CD1c-positive myeloid dendritic cell (primary cell): ENCODE data around the gene ZNF20.
A peak's percentile ranks its signal among the peaks of the same experiment; 100 is the strongest.

ENCODE experiments used
- DNase-seq: peaks from one replicate; pipeline ENCODE4 v3.0.0-alpha.2; 2016; ENCODE audit errors: extremely low spot score

Gene ZNF20

DNA sequence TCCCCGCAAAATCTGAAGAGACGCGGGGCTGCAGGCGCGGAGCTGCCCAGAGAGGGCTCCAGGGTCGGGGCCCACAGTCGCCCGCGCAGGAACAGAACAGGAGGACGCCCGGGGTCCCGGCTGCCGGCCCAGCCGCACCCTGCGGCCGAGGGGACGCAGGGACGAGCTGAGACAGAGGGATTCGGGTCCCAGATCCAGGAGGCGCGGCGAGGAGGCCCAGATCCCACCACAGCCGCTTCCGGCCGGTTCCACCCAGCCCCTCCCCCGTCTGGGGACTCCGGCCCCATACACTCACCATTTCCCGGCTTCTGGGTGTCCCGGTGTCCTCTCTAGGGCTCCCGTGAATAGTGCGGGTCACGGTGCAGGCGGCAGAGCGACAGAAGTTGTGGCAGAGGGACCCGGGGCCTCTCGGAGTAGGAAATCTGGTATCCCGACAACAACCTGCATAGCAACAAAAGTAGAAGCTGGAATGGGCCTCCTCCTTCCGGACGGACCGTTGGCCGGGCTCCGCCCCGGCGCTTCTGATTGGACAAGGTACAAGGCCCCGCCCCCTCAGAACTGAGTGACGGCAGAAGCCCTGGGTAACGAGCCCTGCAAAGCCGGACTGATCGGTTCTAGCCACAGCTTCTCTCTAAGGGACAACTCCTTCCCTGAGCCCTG lies at the start of gene ZNF20:
ZNF20 (minus strand) TSS at position 466 of the 660 bp plus-strand sequence; CDS start at position 298, 168 bp downstream.
- peak; percentile 96 for DNase-seq

DNA sequence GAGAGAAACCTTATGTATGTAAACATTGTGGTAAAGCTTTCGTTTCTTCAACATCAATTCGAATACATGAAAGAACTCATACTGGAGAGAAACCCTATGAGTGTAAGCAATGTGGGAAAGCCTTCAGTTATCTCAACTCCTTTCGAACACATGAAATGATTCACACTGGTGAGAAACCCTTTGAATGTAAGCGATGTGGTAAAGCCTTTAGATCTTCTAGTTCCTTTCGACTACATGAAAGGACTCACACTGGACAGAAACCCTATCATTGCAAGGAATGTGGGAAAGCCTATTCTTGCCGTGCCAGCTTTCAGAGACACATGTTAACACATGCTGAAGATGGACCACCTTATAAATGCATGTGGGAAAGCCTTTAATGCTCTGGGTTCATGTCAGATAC lies 47.5 kb upstream of the ZNF20 start:
- DNase-seq = no peak

DNA sequence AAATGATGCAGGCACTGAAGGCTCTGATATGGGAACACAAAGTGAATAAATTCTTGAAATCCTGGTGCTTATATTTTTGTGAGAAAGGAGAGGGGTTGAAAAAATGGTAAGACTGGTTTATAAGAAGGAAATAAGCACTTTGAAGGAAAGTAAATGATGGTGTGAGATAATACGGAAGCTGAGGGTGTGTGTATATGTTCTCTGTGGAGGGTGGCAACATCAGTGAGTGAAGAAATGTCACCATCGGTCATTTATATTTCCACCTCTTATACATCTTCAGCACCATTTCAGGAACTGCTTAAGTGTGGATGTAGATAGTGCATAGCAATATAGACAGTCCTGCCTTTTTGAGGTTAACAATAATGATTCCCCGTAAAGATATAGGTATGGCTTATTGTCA lies 40.2 kb upstream of the ZNF20 start:
- DNase-seq = no peak

DNA sequence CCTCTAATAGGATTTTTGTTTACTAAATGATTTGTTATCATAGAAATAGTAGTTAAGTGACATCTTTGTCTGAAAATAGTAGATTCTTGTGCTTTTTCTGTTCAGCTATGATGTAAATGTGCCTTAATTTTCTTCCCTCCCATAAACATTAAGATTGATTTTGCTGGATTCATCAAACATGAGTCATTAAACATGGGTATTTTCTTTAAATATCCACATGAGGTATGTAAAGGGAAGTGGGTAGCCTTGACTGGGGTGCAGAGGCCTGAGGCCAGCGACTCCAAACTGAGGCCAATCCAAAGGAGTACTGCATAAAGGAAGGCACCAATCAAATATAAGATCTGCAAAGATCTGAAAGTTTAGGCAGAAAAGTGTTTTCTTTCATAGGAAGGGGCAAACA lies 26.5 kb upstream of the ZNF20 start:
- DNase-seq = peak; percentile 7

DNA sequence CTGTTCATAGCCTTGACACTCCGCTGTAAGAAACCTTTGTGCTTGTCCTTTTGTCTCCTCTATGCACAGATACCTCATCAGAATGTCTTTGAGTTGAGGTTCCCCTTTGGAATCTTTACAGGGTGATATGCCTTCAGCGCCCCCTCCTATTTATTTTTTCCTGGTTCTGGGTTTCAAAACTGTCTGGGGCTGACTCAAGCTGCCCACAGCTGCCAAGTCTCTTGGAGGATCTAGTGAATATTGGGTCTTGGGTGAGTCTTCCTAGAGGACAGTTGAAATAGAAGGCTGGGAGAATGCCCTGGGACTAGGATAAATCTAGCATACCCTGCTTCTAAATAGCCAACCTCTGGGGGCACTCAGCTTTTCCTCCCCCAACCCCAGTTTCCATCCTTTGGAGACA lies 23.7 kb upstream of the ZNF20 start:
- DNase-seq = peak; percentile 24

DNA sequence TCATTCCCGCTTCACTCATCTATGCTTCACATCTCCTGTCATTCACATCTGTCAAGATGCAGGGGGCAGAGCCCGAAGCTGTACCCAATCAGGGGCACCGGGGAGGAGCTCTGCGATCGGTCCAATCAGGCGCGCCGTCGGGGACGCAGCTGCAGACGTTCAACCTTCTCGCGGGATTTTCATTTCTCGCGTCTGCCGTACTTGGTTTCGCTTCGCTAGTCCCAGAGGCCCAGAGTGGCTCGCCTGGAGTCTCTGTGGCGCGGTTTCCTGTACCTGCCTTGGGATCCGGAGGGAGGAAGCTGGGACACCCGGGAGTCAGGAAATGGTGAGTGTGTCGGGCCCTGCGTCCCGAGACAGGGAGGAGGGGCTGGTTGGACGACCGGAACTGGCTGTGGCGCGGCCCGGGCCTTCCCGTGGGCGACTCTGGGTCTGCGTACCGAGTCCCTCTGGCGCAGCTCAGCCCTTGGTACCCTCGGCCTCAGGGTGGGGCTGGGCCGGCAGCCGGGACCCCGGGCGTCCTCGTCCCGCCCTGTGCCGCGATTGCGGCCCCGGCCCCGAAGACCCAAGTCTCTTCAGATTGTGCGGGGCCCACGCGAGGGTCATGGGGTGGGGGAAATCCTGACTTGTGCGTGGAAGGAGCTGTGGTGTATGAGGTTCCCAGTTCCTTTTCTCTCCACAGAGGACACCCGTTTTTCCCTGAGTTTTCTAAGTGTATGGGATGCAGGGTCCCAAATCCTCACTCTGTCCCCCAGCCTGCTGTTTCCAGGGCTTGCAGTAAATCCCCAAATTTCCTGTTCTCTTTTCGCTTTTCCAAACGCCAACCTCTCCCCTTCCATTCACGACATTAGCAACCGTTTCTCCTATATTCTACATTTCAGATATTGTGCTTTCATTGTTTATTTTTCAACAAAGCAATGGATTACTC lies 23.0 kb upstream of the ZNF20 start, which contains the start of gene ZNF136:
ZNF136 (plus strand) TSS at position 215 of the 925 bp plus-strand sequence; CDS start at position 323, 108 bp downstream.
- peak; percentile 98 for DNase-seq

DNA sequence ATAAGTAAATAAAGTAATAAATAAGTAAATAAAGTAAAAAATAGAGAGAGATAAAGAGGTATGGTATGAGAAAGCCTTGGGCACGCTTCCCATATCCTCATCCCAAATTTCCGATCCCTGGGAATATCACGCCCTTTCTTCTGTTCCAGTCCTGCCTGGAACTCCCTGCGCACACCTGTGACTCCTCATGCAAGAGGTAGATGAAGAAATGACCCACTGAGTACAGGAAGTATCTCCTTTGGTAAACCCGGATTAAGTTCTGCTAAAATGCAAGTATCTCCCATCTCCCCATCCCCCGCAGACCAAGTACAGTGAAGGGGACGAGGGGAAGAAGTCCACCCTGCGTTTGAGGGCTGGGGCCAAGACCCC lies 22.3 kb upstream of the ZNF20 start:
- no peak for DNase-seq

DNA sequence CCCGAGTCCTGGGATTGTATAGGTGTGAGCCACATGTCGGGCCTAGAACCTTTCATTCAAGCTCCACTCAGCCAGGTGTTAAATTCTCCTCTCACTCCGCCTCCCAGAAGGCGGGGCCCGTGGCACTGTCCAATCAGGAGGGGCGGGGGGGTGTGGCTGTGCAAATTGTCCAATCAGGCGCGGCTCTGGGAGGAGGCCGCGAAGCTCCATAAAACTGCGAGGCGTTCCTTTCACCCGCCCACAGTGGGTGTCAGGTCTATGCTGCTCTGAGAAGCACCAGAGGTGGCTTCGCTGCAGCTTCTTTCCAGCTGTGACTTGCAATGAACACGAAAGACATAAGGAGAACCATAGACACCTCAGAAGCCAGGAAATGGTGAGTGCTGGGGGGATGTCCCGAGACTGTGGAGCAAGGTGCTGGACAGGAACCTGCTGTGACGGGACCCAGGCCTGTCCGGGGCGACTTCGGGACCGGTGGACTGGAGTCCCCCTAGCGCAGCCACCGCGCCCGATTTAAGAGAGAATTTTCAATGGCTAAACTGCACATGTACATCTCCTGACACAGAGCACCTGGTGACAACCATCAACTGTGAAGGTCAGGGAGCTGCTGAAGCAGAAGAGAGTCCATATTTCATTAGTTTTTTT lies 19.7 kb upstream of the ZNF20 start:
- DNase-seq = no peak

DNA sequence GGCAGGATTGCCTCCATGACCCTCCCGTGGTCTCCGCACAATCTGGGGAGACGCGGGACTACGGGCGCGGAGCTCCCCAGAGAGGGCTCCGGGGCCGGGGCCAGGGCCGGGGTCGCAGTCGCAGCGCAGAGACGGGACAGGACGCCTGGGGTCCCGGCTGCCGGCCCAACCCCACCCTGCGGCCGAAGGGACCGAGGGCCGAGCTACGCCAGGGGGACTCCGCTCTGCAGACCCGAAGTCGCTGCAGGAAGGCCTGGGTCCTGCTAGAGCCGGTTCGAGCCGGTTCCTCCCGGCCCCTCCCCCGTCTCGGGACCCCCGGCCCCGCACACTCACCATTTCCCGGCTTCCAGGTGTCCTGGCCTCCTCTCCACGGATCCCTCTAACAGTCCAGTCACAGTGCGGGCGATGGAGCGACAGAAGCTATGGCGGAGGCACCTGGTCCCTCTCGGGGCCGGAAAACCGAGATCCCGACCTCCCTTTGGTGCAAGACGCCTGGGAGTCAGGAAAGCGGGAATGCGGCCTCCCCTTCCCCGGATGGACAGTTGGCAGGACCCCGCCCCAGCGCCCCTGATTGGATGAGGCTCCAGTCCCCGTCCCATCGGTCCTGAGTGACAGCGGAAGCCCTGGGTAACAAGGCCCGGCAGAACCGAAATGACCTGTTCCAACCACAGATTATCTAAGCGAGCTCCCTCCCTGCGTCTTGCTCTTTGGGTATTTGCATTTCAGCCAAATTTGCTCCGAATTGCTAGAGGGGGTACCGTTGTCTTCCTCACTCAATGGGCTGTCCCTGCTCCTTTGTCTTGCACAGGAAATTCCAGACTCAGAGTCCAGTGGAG lies 16.3 kb upstream of the ZNF20 start, which contains the start of gene ZNF625:
ZNF625 (minus strand) TSS at position 512 of the 836 bp plus-strand sequence; CDS start at position 336, 176 bp downstream.
- peak; percentile 33 for DNase-seq

DNA sequence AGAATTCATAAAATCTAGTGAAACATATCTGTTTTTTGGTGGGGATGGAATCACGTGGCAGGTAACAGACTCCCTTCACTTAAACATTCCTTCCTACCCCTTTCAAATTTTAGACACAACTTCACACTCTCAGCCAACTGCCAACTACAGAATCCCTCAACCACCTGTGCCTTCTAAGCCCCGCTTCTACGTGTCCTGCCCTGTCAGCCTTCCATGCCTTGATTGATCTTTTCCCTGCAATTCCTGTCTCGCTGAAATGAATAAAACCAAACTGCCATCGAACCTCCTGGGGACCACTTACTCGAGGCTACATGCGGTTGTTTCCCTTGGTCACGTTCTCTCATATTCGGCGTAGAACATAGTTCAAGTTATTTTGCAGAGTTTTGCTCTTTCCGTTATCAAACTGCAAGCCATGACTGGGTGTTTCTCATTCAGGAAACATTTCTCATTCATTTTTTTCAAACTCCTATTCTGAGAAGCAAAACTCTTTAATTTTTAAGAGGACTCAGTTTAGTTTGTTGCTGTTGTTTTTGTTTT lies 15.2 kb upstream of the ZNF20 start:
- DNase-seq = no peak

DNA sequence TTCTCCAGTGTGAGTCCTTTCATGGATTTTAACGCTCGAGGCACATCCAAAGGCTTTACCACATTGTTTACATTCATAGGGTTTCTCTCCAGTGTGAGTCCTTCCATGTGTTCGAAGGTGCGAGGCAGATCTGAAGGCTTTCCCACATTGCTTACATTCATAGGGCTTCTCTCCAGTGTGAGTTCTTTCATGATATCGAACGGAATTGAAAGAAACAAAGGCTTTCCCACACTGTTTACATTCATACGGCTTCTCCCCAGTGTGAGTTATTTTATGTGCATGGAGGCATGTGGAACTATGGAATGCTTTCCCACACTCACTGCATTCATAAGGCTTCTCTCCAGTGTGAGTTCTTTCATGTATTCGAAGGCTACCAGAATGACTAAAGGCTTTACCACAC lies 5.2 kb upstream of the ZNF20 start:
- no peak for DNase-seq

DNA sequence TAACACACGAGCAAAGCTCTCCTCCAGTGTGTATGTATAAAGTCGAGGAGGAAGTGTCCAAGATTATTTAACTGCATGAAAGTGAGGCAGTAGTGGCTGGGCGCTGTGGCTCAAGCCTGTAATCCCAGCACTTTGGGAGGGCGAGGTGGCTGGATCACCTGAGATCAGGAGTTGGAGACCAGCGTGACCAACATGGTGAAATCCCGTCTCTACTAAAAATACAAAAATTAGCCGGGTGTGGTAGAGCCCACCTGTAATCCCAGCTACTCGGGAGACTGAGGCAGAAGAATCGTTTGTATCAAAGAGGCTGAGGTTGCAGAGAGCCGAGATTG lies 1.2 kb upstream of the ZNF20 start:
- no peak for DNase-seq

DNA sequence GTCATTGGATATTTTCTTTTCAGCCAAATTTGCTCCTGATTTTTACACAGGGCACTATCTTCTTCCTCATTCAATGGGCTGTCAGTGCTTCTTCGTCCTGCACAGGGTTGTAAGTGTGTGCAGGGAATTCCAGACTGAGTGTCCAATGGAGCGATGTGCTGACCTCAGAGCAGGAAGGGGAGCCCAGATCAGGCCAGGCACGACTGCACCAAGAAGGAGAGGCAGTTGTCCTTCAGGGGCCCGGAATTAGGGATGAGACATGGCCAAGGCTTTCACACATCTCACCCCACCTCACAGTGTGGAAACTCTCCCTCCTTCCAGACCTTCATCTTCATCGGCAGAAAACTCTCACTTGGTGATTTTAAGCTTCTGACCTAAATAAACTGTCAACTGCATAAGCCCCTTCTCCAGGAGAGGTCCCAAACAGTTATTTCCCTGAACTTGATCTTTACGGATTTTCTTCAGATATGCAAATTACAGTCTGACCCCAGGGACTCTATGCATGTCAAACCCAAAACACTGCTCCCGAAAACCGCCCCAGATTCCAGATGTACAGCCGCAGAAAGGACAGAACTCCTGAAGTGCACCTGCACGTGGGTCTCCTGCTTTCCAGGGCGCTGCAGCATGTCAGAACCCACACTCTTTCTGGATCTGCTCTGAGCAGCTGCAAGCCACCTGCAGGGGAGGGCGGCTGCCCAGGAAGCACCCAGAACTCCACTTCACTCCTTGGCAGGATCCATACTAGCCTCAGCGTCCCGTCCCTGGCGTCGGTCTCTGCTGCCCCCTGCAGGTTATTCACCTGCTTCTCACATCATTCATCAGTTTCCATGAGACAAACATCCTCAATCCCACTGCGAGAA lies 625 bp upstream of the ZNF20 start:
- peak; percentile 91 for DNase-seq

DNA sequence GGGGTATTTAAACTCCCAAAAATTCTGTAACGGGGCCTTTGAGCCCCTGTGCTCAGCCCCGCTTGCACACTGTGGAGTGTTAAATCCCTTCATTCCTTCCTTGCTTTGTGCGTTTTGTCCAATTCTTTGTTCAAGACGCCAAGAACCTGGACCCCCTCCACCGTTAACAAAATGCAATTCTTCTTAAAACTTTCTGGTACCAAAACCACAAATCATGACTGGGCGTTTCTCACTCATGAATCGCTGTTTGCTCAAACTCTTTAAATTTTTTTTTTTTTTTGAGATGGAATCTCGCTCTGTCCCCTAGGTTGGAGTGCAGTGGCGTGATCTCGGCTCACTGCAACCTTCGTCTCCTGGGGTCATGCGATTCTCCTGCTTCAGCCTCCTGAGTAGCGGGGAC lies 881 bp downstream of the ZNF20 start:
- DNase-seq = no peak

DNA sequence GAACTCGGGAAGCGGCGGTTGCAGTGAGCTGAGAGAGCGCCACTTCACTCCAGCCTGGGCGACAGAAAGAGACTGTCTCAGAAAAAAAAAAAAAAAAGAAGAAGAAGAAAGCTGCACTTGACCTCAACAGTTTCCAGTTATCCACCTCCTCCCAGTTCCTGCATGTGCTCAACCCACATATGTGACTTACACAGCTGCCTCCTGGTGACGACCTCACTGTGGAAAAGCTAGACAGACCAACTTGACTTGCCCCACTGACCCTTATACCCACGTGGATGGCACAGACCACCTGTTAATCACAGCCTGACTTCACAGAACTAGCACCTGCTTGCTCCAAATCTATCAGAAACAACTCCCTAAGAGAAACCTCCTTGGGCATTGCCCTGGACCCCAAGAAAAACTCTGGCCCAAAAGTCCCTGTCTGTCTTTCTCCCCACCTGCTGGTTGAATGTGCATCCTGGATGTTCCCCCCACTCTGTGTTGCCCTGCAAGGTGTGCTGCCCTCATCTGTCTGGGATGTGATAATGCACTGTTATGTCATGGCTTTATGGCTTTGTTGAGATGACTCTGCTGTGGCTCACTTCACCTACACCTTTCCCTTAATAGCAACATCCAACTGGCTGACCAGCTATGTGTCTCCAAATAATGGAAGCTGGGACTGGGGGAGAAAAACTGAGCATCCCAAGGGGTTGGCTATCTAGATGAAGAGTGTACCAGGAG lies 2.8 kb downstream of the ZNF20 start:
- DNase-seq = peak; percentile 29

DNA sequence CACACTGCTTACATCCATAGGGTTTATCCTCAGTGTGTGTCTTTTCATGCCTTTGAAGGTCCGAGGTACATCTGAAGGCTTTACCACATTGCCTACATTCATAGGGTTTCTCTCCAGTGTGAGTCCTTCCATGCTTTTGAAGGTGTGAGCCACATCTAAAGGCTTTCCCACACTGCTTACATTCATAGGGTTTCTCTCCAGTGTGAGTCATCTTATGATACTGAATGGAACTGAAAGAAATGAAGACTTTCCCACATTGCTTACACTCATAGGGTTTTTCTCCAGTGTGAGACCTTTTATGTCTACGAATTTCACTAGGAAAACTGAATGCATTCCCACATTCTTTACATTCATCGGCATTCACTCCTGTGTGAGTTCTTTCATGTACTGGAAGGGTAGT lies 7.1 kb downstream of the ZNF20 start:
- DNase-seq = no peak

DNA sequence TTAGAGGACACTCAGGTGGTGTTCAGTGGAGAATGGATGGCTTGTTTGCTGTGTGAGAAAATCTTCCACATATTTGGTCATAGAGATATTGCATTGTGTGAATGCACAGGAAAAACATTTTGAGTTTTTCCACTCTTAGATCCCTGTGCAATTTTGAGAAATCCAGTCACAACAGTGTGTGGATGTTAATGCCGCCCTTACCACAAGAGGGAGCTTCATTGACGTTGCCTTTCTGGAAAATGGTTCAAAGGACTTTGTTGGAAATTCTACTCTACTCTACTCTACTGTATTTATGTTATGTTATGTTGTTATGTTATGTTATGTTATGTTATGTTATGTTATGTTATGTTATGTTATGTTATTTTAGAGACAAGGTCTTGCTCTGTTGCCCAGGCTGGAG lies 13.4 kb downstream of the ZNF20 start:
- peak; percentile 29 for DNase-seq

DNA sequence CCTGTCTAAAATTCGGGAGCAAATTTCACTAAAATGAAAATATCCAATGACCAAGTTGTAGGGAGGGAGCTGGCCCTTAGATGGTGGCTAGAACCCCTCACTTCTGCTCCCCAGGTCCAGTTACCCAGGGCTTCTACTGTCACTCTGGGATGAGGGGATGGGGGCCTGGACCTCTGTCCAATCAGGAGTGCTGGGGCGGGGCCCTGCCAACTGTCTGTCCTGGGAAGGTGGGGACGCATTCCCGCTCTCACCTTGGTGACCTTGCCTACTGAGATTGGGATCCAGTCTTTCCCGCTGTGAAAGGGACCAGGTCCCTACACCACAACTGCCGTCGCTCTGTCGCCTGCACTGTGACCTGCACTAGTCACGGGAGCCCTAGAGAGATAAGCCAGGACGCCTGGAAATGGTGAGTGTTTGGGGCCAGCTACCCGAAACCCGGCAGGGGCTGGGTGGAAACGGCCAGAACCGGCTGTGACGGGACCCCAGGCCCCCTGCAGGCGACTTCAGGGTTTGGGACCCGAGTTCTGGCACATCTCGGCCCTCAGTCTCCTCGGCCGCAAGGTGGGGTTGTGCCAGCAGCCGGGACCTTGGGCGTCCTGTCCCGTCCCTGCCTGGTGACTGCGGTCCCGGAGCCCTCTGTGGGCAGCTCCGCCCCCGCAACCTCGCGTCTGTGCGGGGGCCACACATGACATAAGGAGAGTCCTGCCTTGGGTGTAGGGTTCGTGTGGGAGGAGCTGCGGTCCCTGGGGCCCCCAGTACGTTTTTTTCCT lies 22.8 kb downstream of the ZNF20 start:
- no peak for DNase-seq

DNA sequence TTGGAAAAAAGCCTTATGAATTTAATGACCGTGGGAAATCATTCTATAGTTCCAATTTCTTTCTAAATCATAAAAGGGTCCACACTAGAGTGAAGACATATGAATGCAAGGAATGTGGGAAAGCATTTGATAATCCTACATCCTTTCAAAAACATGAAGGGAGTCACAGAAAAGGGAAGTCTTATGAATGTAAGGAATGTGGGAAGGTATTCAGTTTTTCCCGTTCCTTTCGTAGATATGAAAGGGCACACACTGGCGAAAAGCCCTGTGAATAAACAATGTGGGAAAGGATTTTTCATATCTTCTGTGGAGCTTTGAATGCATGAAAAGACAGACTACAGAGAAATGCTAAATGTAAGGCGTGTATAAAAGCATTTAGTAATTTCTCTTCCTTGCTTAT lies 27.0 kb downstream of the ZNF20 start:
- DNase-seq = no peak
